Activated T-helper 17 cell treated with anti-CD3 and anti-CD28 coated beads, Interleukin-2, amount 50 U/mL, for 72 hours (primary cell): Measurements from ENCODE around the gene WDR83. TPM values are rescaled to one million over a fixed set of nuclear protein-coding genes. Genes with fewer than 3 reads are reported as not detected.
"Not testable (repeated sequence)": the region's sequence is repeated elsewhere in the genome, so short reads cannot be mapped to it uniquely, and the experiment has no call there.

Experiments
- ATAC-seq: fragments of 150-1000 bp; cut with Tn5 transposase; replicated peaks from 2 replicates; pipeline ENCODE4 v1.10.0; 2021; ENCODE audit warnings: mild to moderate bottlenecking, moderate library complexity
- H3K27ac Mint-ChIP-seq: one replicate; pipeline ENCODE4 v1.8.0; 2022; ENCODE audit warnings: mixed read lengths
- H3K27me3 Mint-ChIP-seq: one replicate; pipeline ENCODE4 v1.8.0; 2022; ENCODE audit warnings: mixed read lengths
- H3K36me3 Mint-ChIP-seq: one replicate; pipeline ENCODE4 v1.8.0; 2022; ENCODE audit warnings: low read depth, mild to moderate bottlenecking, mixed read lengths
- H3K4me1 Mint-ChIP-seq: one replicate; pipeline ENCODE4 v1.8.0; 2022; ENCODE audit warnings: mixed read lengths
- H3K4me3 Mint-ChIP-seq: one replicate; pipeline ENCODE4 v1.8.0; 2022; ENCODE audit warnings: mild to moderate bottlenecking, mixed read lengths
- H3K9me3 Mint-ChIP-seq: one replicate; pipeline ENCODE4 v1.8.0; 2022; ENCODE audit warnings: mixed read lengths
- total RNA-seq, 2 donors: library from RNA; stranded (reverse); gene quantifications; one replicate each; pipeline ENCODE4 v1.2.3, GENCODE V29; 2022

Gene WDR83
- total RNA-seq, 2 donors from 2014 or later, result 17.7 to 30.4 TPM

DNA sequence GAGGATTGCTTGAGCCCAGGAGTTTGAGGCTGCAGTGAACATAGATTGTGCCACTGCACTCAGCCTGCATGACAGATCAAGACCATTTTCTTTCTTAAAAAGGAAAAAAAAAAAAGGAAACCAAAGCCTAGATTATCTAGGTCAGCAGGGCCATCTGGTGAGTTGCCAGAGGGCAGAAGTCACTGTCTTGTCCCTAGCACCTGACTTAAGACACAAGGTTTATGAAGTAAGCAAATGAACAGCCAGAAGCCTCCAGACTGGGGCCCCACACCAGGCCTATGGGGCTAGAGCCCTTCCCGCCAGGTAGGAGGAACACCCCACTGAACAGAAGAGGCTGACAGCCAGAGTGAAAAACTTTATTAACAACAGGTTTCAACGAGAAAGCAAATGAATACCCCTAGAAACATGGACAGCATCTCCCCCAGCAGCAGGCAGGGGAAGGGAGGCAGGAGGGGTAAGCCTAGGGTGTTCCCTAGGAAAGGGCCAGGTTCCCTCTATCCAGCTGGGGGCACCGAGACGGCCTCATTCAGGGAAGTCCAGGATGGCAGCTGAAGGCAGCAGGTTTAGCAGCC is 1.2 kb downstream of the WDR83 start:
- H3K36me3 Mint-ChIP-seq, result peaks cover 96% of the 10 kb centered on the region
- ATAC-seq, result no peak
- no peaks in the 10 kb centered on the region for H3K9me3 Mint-ChIP-seq
- no peaks in the 10 kb centered on the region for H3K27me3 Mint-ChIP-seq
- H3K4me3 Mint-ChIP-seq, result peak overlapping the region; percentile 92
- peak overlapping the region; percentile 99 for H3K27ac Mint-ChIP-seq
- peaks cover 6% of the 10 kb centered on the region for H3K4me1 Mint-ChIP-seq

GRCh38 chr19:12668346-12668745 is 1.7 kb downstream of the WDR83 start:
- H3K9me3 Mint-ChIP-seq, result no peaks in the 10 kb centered on the region
- peak overlapping the region; percentile 92 for H3K4me3 Mint-ChIP-seq
- no peaks in the 10 kb centered on the region for H3K27me3 Mint-ChIP-seq
- peaks cover 6% of the 10 kb centered on the region for H3K4me1 Mint-ChIP-seq
- peaks cover 96% of the 10 kb centered on the region for H3K36me3 Mint-ChIP-seq
- no peak for ATAC-seq
- H3K27ac Mint-ChIP-seq, result peak overlapping the region; percentile 99

DNA sequence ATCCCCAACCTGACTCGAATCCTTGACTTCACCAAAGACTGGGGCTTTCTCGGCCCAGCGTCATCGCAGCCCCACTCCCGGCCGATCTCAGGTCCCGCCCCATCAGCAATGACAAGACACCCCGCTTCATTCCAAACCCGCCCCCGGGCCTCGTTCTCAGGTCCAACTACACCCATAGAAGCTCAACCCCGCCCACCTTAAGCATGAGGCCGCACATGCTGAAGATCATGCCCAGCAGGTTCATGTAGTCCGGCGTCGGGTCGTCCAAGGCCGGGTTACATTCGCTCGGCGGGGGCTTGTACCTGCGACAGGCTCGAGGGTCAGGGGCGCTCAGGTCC is 2.3 kb downstream of the WDR83 start:
- Mint-ChIP-seq H3K4me1 (peaks cover 6% of the 10 kb centered on the region), H3K9me3 (no peaks in the 10 kb centered on the region), H3K27me3 (no peaks in the 10 kb centered on the region), H3K4me3 (peak overlapping the region; percentile 92), H3K27ac (peak overlapping the region; percentile 99), H3K36me3 (peaks cover 96% of the 10 kb centered on the region)
- ATAC-seq, result peak; percentile 18

- no peaks in the 10 kb centered on the region for H3K27me3 Mint-ChIP-seq
- no peaks in the 10 kb centered on the region for H3K9me3 Mint-ChIP-seq
- peak overlapping the region; percentile 92 for H3K4me3 Mint-ChIP-seq
- H3K4me1 Mint-ChIP-seq, result peaks cover 6% of the 10 kb centered on the region
- ATAC-seq, result peak; percentile 30
- H3K27ac Mint-ChIP-seq, result peak overlapping the region; percentile 99
- peaks cover 96% of the 10 kb centered on the region for H3K36me3 Mint-ChIP-seq
These were observed 2.9 kb downstream of the WDR83 start for GRCh38 chr19:12669270-12670158.

- Mint-ChIP-seq H3K27ac (peak overlapping the region; percentile 99), H3K9me3 (no peaks in the 10 kb centered on the region), H3K4me1 (peaks cover 6% of the 10 kb centered on the region), H3K36me3 (peaks cover 96% of the 10 kb centered on the region), H3K4me3 (peak overlapping the region; percentile 92), H3K27me3 (no peaks in the 10 kb centered on the region)
- ATAC-seq, result no peak
These were observed 3.7 kb downstream of the WDR83 start for GRCh38 chr19:12670159-12670928.

GRCh38 chr19:12672744-12673143 is 6.1 kb downstream of the WDR83 start:
- Mint-ChIP-seq H3K27me3 (no peaks in the 10 kb centered on the region), H3K4me1 (peaks cover 16% of the 10 kb centered on the region), H3K36me3 (peaks cover 96% of the 10 kb centered on the region), H3K27ac (no peak overlapping the region), H3K4me3 (no peak overlapping the region), H3K9me3 (no peaks in the 10 kb centered on the region)
- no peak for ATAC-seq

GRCh38 chr19:12675399-12675798 is 8.8 kb downstream of the WDR83 start:
- H3K9me3 Mint-ChIP-seq, result no peaks in the 10 kb centered on the region
- ATAC-seq, result no peak
- peaks cover 16% of the 10 kb centered on the region for H3K4me1 Mint-ChIP-seq
- H3K27me3 Mint-ChIP-seq, result no peaks in the 10 kb centered on the region
- no peak overlapping the region for H3K4me3 Mint-ChIP-seq
- H3K36me3 Mint-ChIP-seq, result peaks cover 95% of the 10 kb centered on the region
- H3K27ac Mint-ChIP-seq, result no peak overlapping the region

GRCh38 chr19:12675940-12676339 is 9.3 kb downstream of the WDR83 start:
- H3K27ac Mint-ChIP-seq, result peak overlapping the region; percentile 66
- H3K36me3 Mint-ChIP-seq, result peaks cover 95% of the 10 kb centered on the region
- H3K27me3 Mint-ChIP-seq, result no peaks in the 10 kb centered on the region
- H3K4me1 Mint-ChIP-seq, result peaks cover 18% of the 10 kb centered on the region
- no peaks in the 10 kb centered on the region for H3K9me3 Mint-ChIP-seq
- no peak for ATAC-seq
- no peak overlapping the region for H3K4me3 Mint-ChIP-seq

DNA sequence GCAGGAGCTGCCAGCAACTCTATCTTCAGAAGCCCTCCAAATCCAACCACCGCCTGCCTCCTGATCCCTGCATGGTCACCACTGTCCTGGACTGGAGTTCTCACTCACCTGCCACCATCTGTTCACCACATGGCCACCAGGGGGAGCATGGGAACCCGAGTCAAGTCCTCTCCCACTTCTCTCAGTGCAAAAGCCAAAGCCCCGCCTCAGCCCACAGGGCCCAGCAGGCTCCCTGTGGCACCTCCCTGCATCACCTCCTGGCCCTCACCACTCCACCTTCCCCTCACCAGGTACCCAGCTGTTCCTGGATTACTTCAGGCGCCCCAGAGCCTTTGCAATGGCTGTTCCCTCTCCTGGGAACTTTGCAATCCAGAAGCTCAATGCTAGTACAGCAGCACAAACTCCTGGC is 9.8 kb downstream of the WDR83 start:
- Mint-ChIP-seq H3K27ac (peak overlapping the region; percentile 66), H3K36me3 (peaks cover 97% of the 10 kb centered on the region), H3K4me1 (peaks cover 20% of the 10 kb centered on the region), H3K27me3 (no peaks in the 10 kb centered on the region), H3K9me3 (no peaks in the 10 kb centered on the region), H3K4me3 (no peak overlapping the region)
- peak; percentile 42 for ATAC-seq

DNA sequence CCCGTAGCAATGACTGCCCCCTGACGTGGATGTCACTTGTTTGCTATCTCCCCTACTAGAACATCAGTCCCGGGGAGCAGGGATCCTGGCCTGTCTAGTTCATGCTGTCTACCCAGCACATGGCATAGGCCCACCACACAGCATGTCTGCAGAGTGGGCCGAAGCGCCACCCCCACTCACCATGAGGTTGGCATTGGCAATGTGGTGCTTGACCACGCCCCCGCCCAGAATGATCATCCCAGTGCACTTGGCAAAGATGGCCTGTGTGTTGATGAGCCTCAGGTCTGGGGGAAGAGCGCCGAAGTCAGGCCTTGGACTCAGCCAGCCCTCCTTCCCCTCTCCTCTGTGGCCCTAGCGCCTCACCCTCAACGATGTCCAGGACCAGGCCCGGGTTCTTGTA is 10.3 kb downstream of the WDR83 start:
- Mint-ChIP-seq H3K4me1 (peaks cover 18% of the 10 kb centered on the region), H3K27ac (peak overlapping the region; percentile 66), H3K4me3 (no peak overlapping the region), H3K9me3 (no peaks in the 10 kb centered on the region), H3K27me3 (no peaks in the 10 kb centered on the region), H3K36me3 (peaks cover 97% of the 10 kb centered on the region)
- ATAC-seq, result no peak

GRCh38 chr19:12678039-12678438 is 11.4 kb downstream of the WDR83 start:
- H3K9me3 Mint-ChIP-seq, H3K4me3 Mint-ChIP-seq, ATAC-seq, H3K27ac Mint-ChIP-seq, H3K27me3 Mint-ChIP-seq: not testable (repeated sequence)
- Mint-ChIP-seq H3K4me1 (peaks cover 14% of the 10 kb centered on the region), H3K36me3 (peaks cover 86% of the 10 kb centered on the region)

DNA sequence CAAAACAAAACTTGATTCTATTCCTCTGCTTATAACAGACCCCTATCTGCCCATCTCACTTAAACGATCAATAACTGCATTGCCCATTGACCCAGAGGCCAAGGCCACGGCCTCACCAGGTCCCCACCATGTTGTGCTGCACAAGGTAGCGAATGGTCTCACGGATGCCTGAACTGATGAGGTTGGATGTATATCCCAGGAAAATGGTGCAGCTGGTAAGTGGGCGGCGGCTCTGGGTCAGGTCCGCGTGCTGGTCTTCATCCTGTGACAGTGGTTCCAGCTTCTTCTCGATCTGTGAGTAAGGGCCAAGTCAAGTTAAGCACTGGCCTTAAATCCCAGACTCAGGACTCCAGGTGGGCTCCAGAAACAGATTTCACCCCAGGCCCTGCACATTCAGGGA is 13.4 kb downstream of the WDR83 start:
- H3K27ac Mint-ChIP-seq, result no peak overlapping the region
- H3K36me3 Mint-ChIP-seq, result peaks cover 66% of the 10 kb centered on the region
- H3K27me3 Mint-ChIP-seq, result no peaks in the 10 kb centered on the region
- H3K4me3 Mint-ChIP-seq, result peak overlapping the region; percentile 92
- no peak for ATAC-seq
- no peaks in the 10 kb centered on the region for H3K9me3 Mint-ChIP-seq
- peaks cover 14% of the 10 kb centered on the region for H3K4me1 Mint-ChIP-seq

- H3K4me3 Mint-ChIP-seq, result peak within 1 kb of the TSS; percentile 92
- H3K27me3 Mint-ChIP-seq, result no peaks in the 10 kb centered on the region
- no peaks in the 10 kb centered on the region for H3K9me3 Mint-ChIP-seq
- peaks cover 53% of the 10 kb centered on the region for H3K36me3 Mint-ChIP-seq
- H3K4me1 Mint-ChIP-seq, result peaks cover 11% of the 10 kb centered on the region
- peak within 1 kb of the TSS; percentile 85 for H3K27ac Mint-ChIP-seq
- peak; percentile 87 for ATAC-seq
These were observed 14.7 kb downstream of the WDR83 start, which contains the start of gene DHPS for GRCh38 chr19:12681074-12681987. DHPS (minus strand) TSS chr19:12681880; CDS start chr19:12681766, 114 bp downstream.

DNA sequence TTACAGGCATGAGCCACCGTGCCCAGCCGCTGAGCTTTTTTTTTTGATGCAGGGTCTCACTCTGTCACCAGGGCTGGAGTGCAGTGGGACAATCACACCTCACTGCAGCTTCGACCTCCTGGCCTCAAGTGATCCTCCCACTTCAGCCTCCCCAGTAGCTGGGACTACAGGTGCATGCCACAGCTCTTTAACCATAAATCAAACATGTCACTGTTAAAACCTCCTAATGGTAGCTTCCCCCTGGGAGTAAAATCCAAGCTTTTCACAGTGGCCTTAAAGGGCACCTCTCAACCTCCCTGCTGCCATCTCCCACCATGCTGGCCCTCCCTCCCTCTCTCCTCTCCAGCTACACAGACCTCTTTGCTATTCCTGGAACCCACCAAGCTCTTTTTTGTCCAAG is 19.2 kb downstream of the WDR83 start:
- H3K27ac Mint-ChIP-seq, result peak overlapping the region; percentile 5
- H3K9me3 Mint-ChIP-seq, result no peaks in the 10 kb centered on the region
- no peak overlapping the region for H3K4me3 Mint-ChIP-seq
- peaks cover 9% of the 10 kb centered on the region for H3K36me3 Mint-ChIP-seq
- H3K4me1 Mint-ChIP-seq, result peaks cover 4% of the 10 kb centered on the region
- ATAC-seq, result no peak
- no peaks in the 10 kb centered on the region for H3K27me3 Mint-ChIP-seq
